Mucosa of descending colon (tissue), 3 donors: Measurements from ENCODE around the gene NXPE4. TPM values are rescaled to one million over a fixed set of nuclear protein-coding genes. Genes with fewer than 3 reads are reported as not detected.

Experiments
- ATAC-seq: fragments of 200-7000 bp; cut with Tn5 transposase; one replicate; pipeline ENCODE4 v1.9.1; 2020; ENCODE audit warnings: mild to moderate bottlenecking, moderate library complexity
- DNase-seq, 3 donors: peaks; one replicate each; pipeline ENCODE4 v3.0.0-alpha.2; 2020
- H3K36me3 ChIP-seq: fragments of 200-600 bp; one replicate; pipeline ENCODE4 v1.8.0; 2021; ENCODE audit warnings: low read depth, mild to moderate bottlenecking
- H3K4me1 ChIP-seq: fragments of 200-600 bp; one replicate; pipeline ENCODE4 v1.8.0; 2021; ENCODE audit warnings: low read depth, mild to moderate bottlenecking
- H3K4me3 ChIP-seq: fragments of 200-600 bp; one replicate; pipeline ENCODE4 v1.8.0; 2021; ENCODE audit warnings: mild to moderate bottlenecking
- H3K9me3 ChIP-seq: fragments of 200-600 bp; one replicate; pipeline ENCODE4 v1.8.0; 2021; ENCODE audit warnings: mild to moderate bottlenecking
- intact Hi-C, 2 donors: fragments of 100-400 bp; cut with DNase I in 1 of 2; cut with micrococcal nuclease in 1 of 2; formaldehyde crosslinking; loops; one replicate each; pipeline versions ENCODE4 v1.11.0 to v1.11.1; 2022; cut with DNase I, micrococcal nuclease
- total RNA-seq, 3 donors: library from RNA; stranded (reverse); fragmentation: NEBNext Ultra II Directional in 2 of 3; extraction: Animal tissue kit (Norgen Biotek cat#: 25700) in 2 of 3; gene quantifications; one replicate each; pipeline versions ENCODE4 v1.2.1 to v1.2.4, GENCODE V29; 2021 to 2023
- TF ChIP-seq, protein P1 (sequence below): fragments of 200-600 bp; IDR thresholded peaks from one replicate; pipeline ENCODE4 v1.8.0; 2022; ENCODE audit warnings: antibody characterized with exemption, mild to moderate bottlenecking
- donor health status: DM: no; HTN: no; CAD: no; lungs with moderate emphysema.
- donor health status: DM: no; HTN: no; CAD: no.
- donor health status: DM: no; HTN: yes; CAD: no.

Gene NXPE4
- total RNA-seq, 3 donors from 2014 or later: 64.4 to 283 (median 183) TPM

DNA sequence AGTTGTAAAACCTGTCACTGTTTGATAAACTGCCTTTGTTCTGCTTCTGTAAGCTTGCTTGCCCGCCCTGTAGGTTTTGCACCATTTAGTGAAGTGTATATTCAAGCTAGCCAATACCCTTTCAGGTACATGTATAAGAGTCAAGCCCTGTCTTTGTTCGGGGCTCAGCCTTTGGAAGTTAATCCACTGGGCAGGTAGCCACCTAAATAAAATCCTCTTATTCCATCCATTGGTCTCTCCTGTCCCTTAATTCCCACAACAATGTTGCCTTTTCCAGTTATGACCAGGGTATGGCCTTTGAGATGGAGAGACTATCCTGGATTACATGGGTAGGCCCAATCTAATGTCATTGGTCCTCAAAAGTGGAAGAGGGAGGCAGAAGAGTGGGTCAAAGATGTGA, 69.9 kb downstream of the NXPE4 start:
- TF ChIP-seq, protein P1, sequence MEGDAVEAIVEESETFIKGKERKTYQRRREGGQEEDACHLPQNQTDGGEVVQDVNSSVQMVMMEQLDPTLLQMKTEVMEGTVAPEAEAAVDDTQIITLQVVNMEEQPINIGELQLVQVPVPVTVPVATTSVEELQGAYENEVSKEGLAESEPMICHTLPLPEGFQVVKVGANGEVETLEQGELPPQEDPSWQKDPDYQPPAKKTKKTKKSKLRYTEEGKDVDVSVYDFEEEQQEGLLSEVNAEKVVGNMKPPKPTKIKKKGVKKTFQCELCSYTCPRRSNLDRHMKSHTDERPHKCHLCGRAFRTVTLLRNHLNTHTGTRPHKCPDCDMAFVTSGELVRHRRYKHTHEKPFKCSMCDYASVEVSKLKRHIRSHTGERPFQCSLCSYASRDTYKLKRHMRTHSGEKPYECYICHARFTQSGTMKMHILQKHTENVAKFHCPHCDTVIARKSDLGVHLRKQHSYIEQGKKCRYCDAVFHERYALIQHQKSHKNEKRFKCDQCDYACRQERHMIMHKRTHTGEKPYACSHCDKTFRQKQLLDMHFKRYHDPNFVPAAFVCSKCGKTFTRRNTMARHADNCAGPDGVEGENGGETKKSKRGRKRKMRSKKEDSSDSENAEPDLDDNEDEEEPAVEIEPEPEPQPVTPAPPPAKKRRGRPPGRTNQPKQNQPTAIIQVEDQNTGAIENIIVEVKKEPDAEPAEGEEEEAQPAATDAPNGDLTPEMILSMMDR: no peak
- DNase-seq: peak in 1 of 3 donors; percentile 23
- intact Hi-C loops: no loop called here
- no peak overlapping the region for H3K4me3 ChIP-seq
- ATAC-seq: peak; percentile 63
- H3K4me1 ChIP-seq: no peaks in the 10 kb centered on the region
- no peaks in the 10 kb centered on the region for H3K36me3 ChIP-seq
- no peaks in the 10 kb centered on the region for H3K9me3 ChIP-seq

DNA sequence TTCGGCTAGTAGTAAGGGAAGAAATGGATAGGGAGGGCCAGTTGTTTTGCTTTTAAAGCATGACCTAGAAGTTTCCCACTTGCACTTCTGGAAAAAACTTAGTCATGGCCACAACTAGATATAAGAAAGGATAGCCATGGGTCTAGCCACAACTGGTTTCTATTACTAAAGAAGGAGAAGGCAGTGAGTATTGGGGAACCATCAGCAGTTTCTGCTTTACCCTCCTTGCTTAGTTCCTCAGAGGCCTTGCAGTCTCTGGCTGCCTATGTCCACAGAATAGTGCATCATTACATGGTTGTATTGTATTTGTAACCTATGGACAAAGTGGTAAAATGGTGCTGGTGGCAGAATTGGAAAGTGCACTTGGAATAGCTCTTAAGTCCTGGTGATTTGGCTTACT, 71.5 kb downstream of the NXPE4 start:
- H3K9me3 ChIP-seq: no peaks in the 10 kb centered on the region
- ATAC-seq: no peak
- TF ChIP-seq, protein P1: no peak
- H3K4me1 ChIP-seq: no peaks in the 10 kb centered on the region
- intact Hi-C loops: no loop called here
- H3K36me3 ChIP-seq: no peaks in the 10 kb centered on the region
- no peak overlapping the region for H3K4me3 ChIP-seq
- no peak for DNase-seq

DNA sequence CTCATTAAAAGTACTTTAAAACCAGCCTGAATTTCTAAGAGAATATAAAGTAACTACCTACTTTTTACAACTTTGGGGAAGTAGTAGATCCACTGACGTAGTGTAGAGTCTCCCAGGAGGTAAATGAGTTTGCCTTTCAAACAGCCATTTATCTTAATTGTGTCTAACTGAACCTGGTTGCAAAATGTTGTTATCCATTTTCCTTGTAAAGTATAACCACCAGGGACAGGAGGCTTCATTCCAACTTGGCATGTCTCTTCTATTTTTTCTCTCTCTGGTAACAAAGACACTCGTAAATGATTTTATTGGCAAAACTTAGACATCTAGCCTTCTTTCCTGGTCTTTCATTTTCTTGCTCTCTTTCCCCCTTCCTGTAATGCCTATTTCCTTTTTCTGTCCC, 72.8 kb downstream of the NXPE4 start:
- TF ChIP-seq, protein P1: no peak
- intact Hi-C loops: no loop called here
- H3K36me3 ChIP-seq: no peaks in the 10 kb centered on the region
- ATAC-seq (peak; percentile 82), DNase-seq (peak in 1 of 3 donors; percentile 40)
- no peaks in the 10 kb centered on the region for H3K4me1 ChIP-seq
- no peak overlapping the region for H3K4me3 ChIP-seq
- H3K9me3 ChIP-seq: no peaks in the 10 kb centered on the region

Other genes starting within 250 kb of the NXPE4 start
- 10 to 100 TPM in 2 of 3 donors, 1 to 10 TPM in 1; 8.6 to 14.0 (median 12.0) TPM for gene C11orf71, start 195.3 kb downstream of the NXPE4 start, total RNA-seq
- 10 to 100 TPM; 29.0 to 35.5 (median 33.6) TPM for gene RBM7, start 195.1 kb downstream of the NXPE4 start, total RNA-seq
- gene REXO2, start 156.3 kb downstream of the NXPE4 start, total RNA-seq: 10 to 100 TPM; 38.4 to 92.7 (median 48.2) TPM
- gene NXPE1, start 35.9 kb downstream of the NXPE4 start, total RNA-seq: 100 to 1,000 TPM; 139 to 414 (median 194) TPM
- gene NXPE2, start 82.7 kb upstream of the NXPE4 start, total RNA-seq: 10 to 100 TPM; 20.4 to 43.8 (median 24.9) TPM